A549 (cell line): Measurements from ENCODE around the gene TBC1D1.

Experiments used
- BHLHE40 ChIP-seq: IDR thresholded peaks from 2 replicates; pipeline ENCODE4 v1.6.1; 2012; ENCODE audit warnings: low read depth, low read length, inconsistent platforms
- CEBPB ChIP-seq, 2 experiments: fragments of >200 bp in 1 of 2; sonication (Bioruptor Twin) in 1 of 2; formaldehyde crosslinking in 1 of 2; IDR thresholded peaks; 2 replicates each; pipeline ENCODE4 v1.6.1; 2012 to 2016
- CTCF ChIP-seq: fragments of >200 bp; sonication (Bioruptor Twin); formaldehyde crosslinking; IDR thresholded peaks from 3 replicates; pipeline ENCODE4 v1.5.1; 2016
- JUN ChIP-seq, 2 experiments: fragments of >200 bp; sonication (Bioruptor Twin); formaldehyde crosslinking; IDR thresholded peaks; 2 replicates in 1 of 2; 3 replicates in 1 of 2; pipeline ENCODE4 v1.6.1; 2016 to 2017
- PHF8 ChIP-seq: fragments of 200-600 bp; sonication (generic); IDR thresholded peaks from 2 replicates; pipeline ENCODE4 v1.6.1; 2016; ENCODE audit warnings: low read depth, mild to moderate bottlenecking, antibody characterized with exemption, moderate library complexity, borderline replicate concordance
- POLR2A ChIP-seq: IDR thresholded peaks from 2 replicates; pipeline ENCODE4 v1.6.1; 2012; ENCODE audit warnings: mild to moderate bottlenecking, low read length
- TP53 ChIP-seq: fragments of 250-450 bp; sonication (Bioruptor Pico); IDR thresholded peaks from 2 replicates; pipeline ENCODE4 v1.5.0; 2021; ENCODE audit warnings: mild to moderate bottlenecking, moderate library complexity

GRCh38 chr4:37909332-37910090, 18.6 kb downstream of the TBC1D1 start:
- TF ChIP-seq TP53 (CRISPR knock-in tag) (no peak), CTCF (no peak), JUN (IDR thresholded peaks at IDR 0.05) (no peak), POLR2A (no peak), CEBPB (IDR thresholded peaks at IDR 0.05) (no peak), BHLHE40 (no peak), PHF8 (no peak)
